SKM-1 (cell line): ENCODE results near the gene EPB41L2.
A peak's percentile ranks its signal among the peaks of the same experiment; 100 is the strongest.

Experiments used
- DNase-seq: peaks from one replicate; lab custom pipeline; 2025; ENCODE audit not compliant: unreplicated experiment; lab: John Stamatoyannopoulos, UW

The EPB41L2 gene

GRCh38 chr6:130879826-130880225 is 183.2 kb downstream of the EPB41L2 start:
- DNase-seq = no peak

GRCh38 chr6:130873746-130874145 is 189.3 kb downstream of the EPB41L2 start:
- DNase-seq = no peak

GRCh38 chr6:130872250-130873095 is 190.6 kb downstream of the EPB41L2 start:
- DNase-seq = peak; percentile 53

- no peak for DNase-seq
These were observed 192.7 kb downstream of the EPB41L2 start for GRCh38 chr6:130870179-130870880.

GRCh38 chr6:130869681-130870080 is 193.4 kb downstream of the EPB41L2 start:
- DNase-seq = no peak

- DNase-seq = no peak
These were observed 197.3 kb downstream of the EPB41L2 start for GRCh38 chr6:130865793-130866192.

- DNase-seq = no peak
These were observed 198.7 kb downstream of the EPB41L2 start for GRCh38 chr6:130864344-130864743.

GRCh38 chr6:130863415-130864230 is 199.4 kb downstream of the EPB41L2 start:
- no peak for DNase-seq

- DNase-seq = no peak
These were observed 200.7 kb downstream of the EPB41L2 start for GRCh38 chr6:130862370-130862769.

- DNase-seq = no peak
These were observed 203.7 kb downstream of the EPB41L2 start for GRCh38 chr6:130859161-130859867.

- DNase-seq = no peak
These were observed 204.4 kb downstream of the EPB41L2 start for GRCh38 chr6:130858498-130859160.

GRCh38 chr6:130858054-130858453 is 205.0 kb downstream of the EPB41L2 start:
- DNase-seq = no peak

GRCh38 chr6:130853555-130854183 is 209.4 kb downstream of the EPB41L2 start:
- no peak for DNase-seq

- no peak for DNase-seq
These were observed 210.0 kb downstream of the EPB41L2 start for GRCh38 chr6:130852844-130853554.

- DNase-seq = no peak
These were observed 212.0 kb downstream of the EPB41L2 start for GRCh38 chr6:130851026-130851425.

GRCh38 chr6:130849594-130849993 is 213.5 kb downstream of the EPB41L2 start:
- DNase-seq = no peak

GRCh38 chr6:130848945-130849344 is 214.1 kb downstream of the EPB41L2 start:
- no peak for DNase-seq

- DNase-seq = no peak
These were observed 215.8 kb downstream of the EPB41L2 start for GRCh38 chr6:130847001-130847910.
